Upper lobe of right lung (tissue), 1 donor: Measurements from ENCODE around the gene WDR37. TPM values are rescaled to one million over a fixed set of nuclear protein-coding genes. Genes with fewer than 3 reads are reported as not detected.

Experiments
- ATAC-seq: fragments of 200-7000 bp; cut with Tn5 transposase; one replicate; pipeline ENCODE4 v1.9.1; 2020; ENCODE audit warnings: mild to moderate bottlenecking, moderate library complexity
- DNase-seq: peaks from one replicate; pipeline ENCODE4 v3.0.0-alpha.2; 2020
- H3K27ac ChIP-seq: fragments of 200-600 bp; one replicate; pipeline ENCODE4 v1.8.0; 2022
- H3K27me3 ChIP-seq: fragments of 200-600 bp; one replicate; pipeline ENCODE4 v1.8.0; 2022; ENCODE audit warnings: mild to moderate bottlenecking
- H3K36me3 ChIP-seq: fragments of 200-600 bp; one replicate; pipeline ENCODE4 v1.8.0; 2022
- H3K4me1 ChIP-seq: fragments of 200-600 bp; one replicate; pipeline ENCODE4 v1.8.0; 2022
- H3K4me3 ChIP-seq: fragments of 200-600 bp; one replicate; pipeline ENCODE4 v1.8.0; 2022; ENCODE audit warnings: mild to moderate bottlenecking
- H3K9me3 ChIP-seq: fragments of 200-600 bp; one replicate; pipeline ENCODE4 v1.8.0; 2022
- CTCF ChIP-seq: fragments of 200-600 bp; IDR thresholded peaks from one replicate; pipeline ENCODE4 v1.8.0; 2022; ENCODE audit warnings: antibody characterized with exemption
- intact Hi-C: fragments of 100-400 bp; cut with DNase I; formaldehyde crosslinking; loops from one replicate; pipeline ENCODE4 v1.11.0; 2022
- total RNA-seq: library from RNA; stranded (reverse); fragmentation: NEBNext Ultra II Directional; extraction: Animal tissue kit (Norgen Biotek cat#: 25700); gene quantifications from one replicate; pipeline ENCODE4 v1.2.1, GENCODE V29; 2021
- donor health status: DM: no; HTN: yes; CAD: no; lungs with severe emphysema.

Gene WDR37
- total RNA-seq, 1 donor from 2014 or later = 19.9 TPM

- peak; percentile 95 for ATAC-seq
- Histone ChIP-seq H3K27ac (peak within 1 kb of the TSS; percentile 99), H3K27me3 (no peaks in the 10 kb centered on the region), H3K4me3 (peak within 1 kb of the TSS; percentile 94), H3K36me3 (peaks cover 21% of the 10 kb centered on the region), H3K4me1 (peaks cover 33% of the 10 kb centered on the region), H3K9me3 (no peaks in the 10 kb centered on the region)
- no peak for TF ChIP-seq CTCF
- DNase-seq = peak; percentile 99
- intact Hi-C loops = no loop called here
These were observed 7.3 kb upstream of the WDR37 start, which contains the start of gene IDI1 for GRCh38 chr10:1048732-1049424. Gene IDI1, minus strand, starts transcription at chr10:1049119. Its CDS starts 116 bp downstream, at chr10:1049003.

GRCh38 chr10:1049425-1049958 is 6.7 kb upstream of the WDR37 start:
- DNase-seq = no peak
- Histone ChIP-seq H3K27ac (peak overlapping the region; percentile 99), H3K27me3 (no peaks in the 10 kb centered on the region), H3K9me3 (no peaks in the 10 kb centered on the region), H3K4me1 (peaks cover 33% of the 10 kb centered on the region), H3K36me3 (peaks cover 26% of the 10 kb centered on the region), H3K4me3 (peak overlapping the region; percentile 94)
- TF ChIP-seq CTCF = no peak
- ATAC-seq = no peak
- intact Hi-C loops = no loop called here

- H3K4me3 ChIP-seq = peak overlapping the region; percentile 94
- peak overlapping the region; percentile 99 for H3K27ac ChIP-seq
- DNase-seq (no peak), ATAC-seq (no peak)
- no peaks in the 10 kb centered on the region for H3K9me3 ChIP-seq
- peaks cover 26% of the 10 kb centered on the region for H3K36me3 ChIP-seq
- H3K4me1 ChIP-seq = peaks cover 34% of the 10 kb centered on the region
- TF ChIP-seq CTCF = no peak
- intact Hi-C loops = no loop called here
- H3K27me3 ChIP-seq = no peaks in the 10 kb centered on the region
These were observed 6.0 kb upstream of the WDR37 start for GRCh38 chr10:1050145-1050544.

GRCh38 chr10:1050554-1050953 is 5.6 kb upstream of the WDR37 start:
- no peaks in the 10 kb centered on the region for H3K27me3 ChIP-seq
- intact Hi-C loops = no loop called here
- H3K36me3 ChIP-seq = peaks cover 26% of the 10 kb centered on the region
- peaks cover 38% of the 10 kb centered on the region for H3K4me1 ChIP-seq
- H3K9me3 ChIP-seq = no peaks in the 10 kb centered on the region
- peak overlapping the region; percentile 99 for H3K27ac ChIP-seq
- TF ChIP-seq CTCF = no peak
- ATAC-seq = no peak
- peak overlapping the region; percentile 94 for H3K4me3 ChIP-seq
- DNase-seq = no peak

- H3K27ac ChIP-seq = no peak overlapping the region
- intact Hi-C loops = no loop called here
- H3K27me3 ChIP-seq = no peaks in the 10 kb centered on the region
- no peak for TF ChIP-seq CTCF
- peak overlapping the region; percentile 75 for H3K4me3 ChIP-seq
- ATAC-seq (no peak), DNase-seq (no peak)
- H3K9me3 ChIP-seq = no peaks in the 10 kb centered on the region
- peaks cover 46% of the 10 kb centered on the region for H3K4me1 ChIP-seq
- H3K36me3 ChIP-seq = peaks cover 36% of the 10 kb centered on the region
These were observed 1.5 kb upstream of the WDR37 start for GRCh38 chr10:1054684-1055083.
